Measurements from ENCODE around the gene MYO5B.

MYO5B gene

DNA sequence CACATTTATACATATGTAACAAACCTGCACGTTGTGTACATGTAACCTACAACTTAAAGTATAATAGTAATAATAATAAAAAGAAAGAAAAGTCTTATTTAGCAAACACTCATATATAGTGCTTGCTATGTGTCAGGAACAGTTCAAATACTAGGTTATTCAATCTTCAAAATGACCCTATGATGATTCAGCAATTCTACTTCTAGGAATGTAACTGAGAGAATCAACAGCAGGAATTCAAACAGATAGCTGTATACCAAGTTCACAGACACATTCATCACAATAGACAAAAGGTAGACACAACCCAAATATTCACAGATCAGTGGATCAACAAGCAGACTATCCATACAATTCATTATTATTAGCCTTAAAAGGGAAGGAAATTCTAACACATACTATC, 69.5 kb downstream of the MYO5B start:
- no peaks in the 10 kb centered on the region for H3K36me3 ChIP-seq (replicated peaks)
- DNase-seq = no peak
- H3K27me3 ChIP-seq (replicated peaks) = no peaks in the 10 kb centered on the region
- no peak overlapping the region for H3K27ac ChIP-seq
- TF ChIP-seq, protein P1, sequence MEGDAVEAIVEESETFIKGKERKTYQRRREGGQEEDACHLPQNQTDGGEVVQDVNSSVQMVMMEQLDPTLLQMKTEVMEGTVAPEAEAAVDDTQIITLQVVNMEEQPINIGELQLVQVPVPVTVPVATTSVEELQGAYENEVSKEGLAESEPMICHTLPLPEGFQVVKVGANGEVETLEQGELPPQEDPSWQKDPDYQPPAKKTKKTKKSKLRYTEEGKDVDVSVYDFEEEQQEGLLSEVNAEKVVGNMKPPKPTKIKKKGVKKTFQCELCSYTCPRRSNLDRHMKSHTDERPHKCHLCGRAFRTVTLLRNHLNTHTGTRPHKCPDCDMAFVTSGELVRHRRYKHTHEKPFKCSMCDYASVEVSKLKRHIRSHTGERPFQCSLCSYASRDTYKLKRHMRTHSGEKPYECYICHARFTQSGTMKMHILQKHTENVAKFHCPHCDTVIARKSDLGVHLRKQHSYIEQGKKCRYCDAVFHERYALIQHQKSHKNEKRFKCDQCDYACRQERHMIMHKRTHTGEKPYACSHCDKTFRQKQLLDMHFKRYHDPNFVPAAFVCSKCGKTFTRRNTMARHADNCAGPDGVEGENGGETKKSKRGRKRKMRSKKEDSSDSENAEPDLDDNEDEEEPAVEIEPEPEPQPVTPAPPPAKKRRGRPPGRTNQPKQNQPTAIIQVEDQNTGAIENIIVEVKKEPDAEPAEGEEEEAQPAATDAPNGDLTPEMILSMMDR (IDR thresholded peaks at IDR 0.05; ENCODE audit: low read depth, low read length, missing control alignments) = no peak
- no peak overlapping the region for H3K4me3 ChIP-seq (ENCODE audit: low read depth, low read length)
- in situ Hi-C loops (cut with HindIII; ENCODE audit: low pct_ligation_motif_present, low sequenced_read_pairs) = no loop called here

DNA sequence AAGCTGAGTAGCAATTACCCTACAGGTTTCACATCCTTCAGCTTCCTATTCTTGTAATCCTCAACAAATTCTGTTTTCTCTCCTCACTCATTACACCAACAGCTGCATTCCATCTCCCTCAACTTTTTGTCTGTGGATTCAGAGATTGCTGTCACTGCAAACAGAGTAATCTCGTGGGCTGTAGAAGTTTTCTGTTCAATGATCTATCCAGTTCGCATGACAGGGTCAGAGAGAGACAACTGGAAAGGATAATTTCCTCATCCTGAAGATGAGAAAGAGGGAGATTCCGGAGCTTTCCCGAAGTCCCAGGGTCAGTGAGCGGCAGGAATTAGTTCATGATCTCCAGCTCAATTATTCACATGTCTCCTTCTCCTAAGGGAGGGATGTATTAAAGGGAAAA, 75.7 kb downstream of the MYO5B start:
- no peak for DNase-seq
- TF ChIP-seq, protein P1 (IDR thresholded peaks at IDR 0.05; ENCODE audit: low read depth, low read length, missing control alignments) = no peak
- H3K36me3 ChIP-seq (replicated peaks) = no peaks in the 10 kb centered on the region

DNA sequence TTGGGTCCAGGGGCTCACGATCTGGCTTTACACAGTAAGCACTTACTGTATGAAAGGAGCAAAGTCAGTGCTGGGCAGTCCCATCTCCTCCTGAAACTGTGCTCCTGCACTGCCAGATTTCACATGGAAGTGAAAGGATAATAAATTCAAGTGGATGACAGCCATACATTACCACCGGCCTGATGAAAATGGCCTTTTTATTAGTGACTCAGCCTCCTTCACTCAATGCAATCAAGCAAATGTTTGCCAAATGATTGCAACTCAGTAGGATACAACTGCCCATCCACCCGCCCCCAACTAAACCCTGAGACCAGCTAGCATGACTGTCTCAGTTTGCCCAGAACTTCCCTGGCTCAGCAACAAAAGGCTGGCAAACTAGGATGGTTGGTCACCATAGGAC, 77.1 kb downstream of the MYO5B start:
- Histone ChIP-seq H3K27ac (no peak overlapping the region), H3K36me3 (replicated peaks) (no peaks in the 10 kb centered on the region), H3K27me3 (replicated peaks) (no peaks in the 10 kb centered on the region), H3K4me3 (ENCODE audit: low read depth, low read length) (no peak overlapping the region)
- TF ChIP-seq, protein P1 (IDR thresholded peaks at IDR 0.05; ENCODE audit: low read depth, low read length, missing control alignments) = no peak
- no peak for DNase-seq
- in situ Hi-C loops (cut with HindIII; ENCODE audit: low pct_ligation_motif_present, low sequenced_read_pairs) = no loop called here

More for the DNA sequence above, 75.7 kb downstream of the MYO5B start:
- in situ Hi-C loops (cut with HindIII; ENCODE audit: low pct_ligation_motif_present, low sequenced_read_pairs) = no loop called here
- Histone ChIP-seq H3K27ac (no peak overlapping the region), H3K27me3 (replicated peaks) (no peaks in the 10 kb centered on the region), H3K4me3 (ENCODE audit: low read depth, low read length) (no peak overlapping the region)

DNA sequence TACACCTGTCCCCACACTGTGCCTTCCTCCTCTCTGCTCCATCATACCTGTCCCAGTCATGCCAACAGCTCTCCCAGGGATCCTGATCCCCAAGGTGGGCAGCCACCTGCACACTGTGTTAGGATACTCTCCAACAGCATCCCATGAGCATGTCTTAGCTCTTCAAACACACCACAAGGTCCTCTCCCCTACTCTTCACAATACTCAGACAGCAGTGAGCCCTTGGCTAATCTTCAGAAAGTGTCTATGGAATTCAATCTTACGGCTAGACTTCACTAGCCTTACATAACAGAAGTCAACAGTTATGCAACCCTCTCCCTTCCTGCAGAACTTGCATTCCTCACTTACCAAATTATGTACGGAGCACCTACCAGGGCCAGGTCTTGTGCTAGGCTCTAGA, 79.9 kb downstream of the MYO5B start:
- Histone ChIP-seq H3K4me3 (ENCODE audit: low read depth, low read length) (no peak overlapping the region), H3K27ac (no peak overlapping the region), H3K36me3 (replicated peaks) (no peaks in the 10 kb centered on the region), H3K27me3 (replicated peaks) (no peaks in the 10 kb centered on the region)
- DNase-seq = no peak
- in situ Hi-C loops (cut with HindIII; ENCODE audit: low pct_ligation_motif_present, low sequenced_read_pairs) = no loop called here
- TF ChIP-seq, protein P1 (IDR thresholded peaks at IDR 0.05; ENCODE audit: low read depth, low read length, missing control alignments) = no peak

DNA sequence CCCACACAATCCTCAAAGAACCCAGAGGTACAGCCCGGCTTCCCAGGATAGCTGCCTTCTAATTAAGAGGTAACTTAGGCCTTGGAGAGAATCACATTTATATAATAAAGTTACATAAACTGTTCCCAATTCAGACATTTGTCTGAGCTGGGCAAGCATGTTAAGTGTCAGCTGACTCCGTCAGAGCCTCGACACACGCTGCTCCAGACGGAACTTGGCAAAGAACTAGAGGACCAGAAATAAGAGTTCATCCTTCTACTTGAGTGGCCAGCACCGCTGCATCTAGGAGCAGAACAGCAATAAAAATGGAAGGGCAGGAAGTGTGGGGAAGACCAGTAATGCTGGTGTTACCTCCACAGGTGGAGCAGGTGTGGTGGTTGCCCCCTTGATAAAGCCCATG, 80.5 kb downstream of the MYO5B start:
- H3K4me3 ChIP-seq (ENCODE audit: low read depth, low read length) = no peak overlapping the region
- H3K27me3 ChIP-seq (replicated peaks) = no peaks in the 10 kb centered on the region
- DNase-seq = no peak
- in situ Hi-C loops (cut with HindIII; ENCODE audit: low pct_ligation_motif_present, low sequenced_read_pairs) = no loop called here
- TF ChIP-seq, protein P1 (IDR thresholded peaks at IDR 0.05; ENCODE audit: low read depth, low read length, missing control alignments) = no peak
- no peak overlapping the region for H3K27ac ChIP-seq
- H3K36me3 ChIP-seq (replicated peaks) = no peaks in the 10 kb centered on the region

DNA sequence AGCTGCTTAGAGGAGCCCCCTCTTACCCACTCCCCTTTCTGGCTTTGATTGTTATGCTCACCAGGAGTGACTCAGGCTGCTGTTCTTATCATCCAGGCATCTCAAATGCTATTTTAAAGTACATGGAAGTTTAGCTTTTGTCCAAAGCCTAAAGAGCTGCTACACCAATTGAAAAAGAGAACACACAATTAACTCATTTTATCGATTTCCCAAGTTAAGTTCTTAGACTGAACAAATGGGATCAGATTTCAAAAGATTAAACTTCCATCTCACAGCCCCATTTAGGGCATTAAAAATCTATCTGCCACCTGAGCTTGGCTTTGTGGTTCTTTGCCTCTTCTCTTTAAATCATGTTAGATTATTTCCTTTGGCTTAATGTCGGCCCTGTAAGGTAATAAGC, 81.2 kb downstream of the MYO5B start:
- DNase-seq = no peak
- no peak overlapping the region for H3K4me3 ChIP-seq (ENCODE audit: low read depth, low read length)
- no peak overlapping the region for H3K27ac ChIP-seq
- in situ Hi-C loops (cut with HindIII; ENCODE audit: low pct_ligation_motif_present, low sequenced_read_pairs) = no loop called here
- no peaks in the 10 kb centered on the region for H3K27me3 ChIP-seq (replicated peaks)
- TF ChIP-seq, protein P1 (IDR thresholded peaks at IDR 0.05; ENCODE audit: low read depth, low read length, missing control alignments) = no peak
- no peaks in the 10 kb centered on the region for H3K36me3 ChIP-seq (replicated peaks)
